Panc1 (cell line): ENCODE measurements around the gene CTXN1. TPM values are rescaled to one million over a fixed set of nuclear protein-coding genes. Genes with fewer than 3 reads are reported as not detected.

Experiments
- ATAC-seq: fragments of 200-7000 bp; cut with Tn5 transposase; 2 replicates; pipeline ENCODE4 v1.9.1; 2020; ENCODE audit warnings: mild to moderate bottlenecking, moderate library complexity
- BruUV-seq: library from RNA; stranded (reverse); fragments of 400-500 nt; replicated peaks from 2 replicates; lab custom pipeline; 2021; lab: Mats Ljungman, UMichigan
- CTCF ChIA-PET: fragments of 300-600 bp; sonication (Branson Sonifier 250); formaldehyde crosslinking; loops from one replicate; lab custom pipeline; 2022; ENCODE audit warnings: antibody characterized with exemption; lab: Charles Lee
- POLR2A ChIA-PET: fragments of 300-600 bp; sonication (Branson Sonifier 250); formaldehyde crosslinking; loops from one replicate; lab custom pipeline; 2022; ENCODE audit warnings: antibody characterized with exemption; lab: Charles Lee
- DNase-seq: peaks from one replicate; pipeline ENCODE4 v3.0.0-alpha.2; 2010; ENCODE audit warnings: low read depth, low spot score
- H3K27ac ChIP-seq: 2 replicates; pipeline ENCODE4 v1.5.1; 2011; ENCODE audit warnings: mild to moderate bottlenecking, low read length, inconsistent platforms
- H3K27me3 ChIP-seq: fragments of 200-500 bp; sonication (Bioruptor generic); 2 replicates; pipeline ENCODE4 v1.6.0; 2014; ENCODE audit warnings: low read length, inconsistent platforms; ENCODE audit not compliant: control insufficient read depth, insufficient read depth
- H3K36me3 ChIP-seq: fragments of 200-500 bp; sonication (Bioruptor generic); 2 replicates; pipeline ENCODE4 v1.5.1; 2014; ENCODE audit warnings: inconsistent platforms, mild to moderate bottlenecking, low read length, moderate library complexity; ENCODE audit not compliant: control insufficient read depth, insufficient read depth
- H3K4me1 ChIP-seq: 2 replicates; pipeline ENCODE4 v1.5.1; 2011; ENCODE audit warnings: inconsistent platforms, mild to moderate bottlenecking, low read length, moderate library complexity; ENCODE audit not compliant: control insufficient read depth, insufficient read depth
- H3K4me3 ChIP-seq, 2 experiments: 2 replicates each; pipeline ENCODE4 v1.5.1; 2011 to 2012; ENCODE audit warnings: low read depth in 2 of 2, low read length in 2 of 2, mild to moderate bottlenecking in 2 of 2, inconsistent platforms in 1 of 2, moderate library complexity in 1 of 2
- H3K9me3 ChIP-seq: fragments of 200-500 bp; sonication (Bioruptor generic); 2 replicates; pipeline ENCODE4 v1.5.1; 2014; ENCODE audit warnings: low read depth, mild to moderate bottlenecking, inconsistent platforms, low read length, moderate library complexity; ENCODE audit not compliant: control insufficient read depth, insufficient read depth
- CTCF ChIP-seq: fragments of 450-650 bp; IDR thresholded peaks from 2 replicates; pipeline ENCODE4 v1.5.1; 2017; ENCODE audit warnings: mild to moderate bottlenecking
- POLR2AphosphoS5 ChIP-seq: IDR thresholded peaks from 2 replicates; pipeline ENCODE4 v1.6.1; 2012; ENCODE audit warnings: mild to moderate bottlenecking, low read depth, low read length, moderate library complexity
- REST ChIP-seq, 2 experiments: IDR thresholded peaks; 2 replicates each; pipeline ENCODE4 v1.6.1; 2011 to 2012; ENCODE audit warnings: low read depth in 2 of 2, control low read depth in 1 of 2, low read length in 1 of 2, mild to moderate bottlenecking in 1 of 2, moderate library complexity in 1 of 2; ENCODE audit not compliant: insufficient read depth in 1 of 2
- SIN3A ChIP-seq: IDR thresholded peaks from 2 replicates; pipeline ENCODE4 v1.6.1; 2012; ENCODE audit warnings: low read depth, mild to moderate bottlenecking, low read length, moderate library complexity, borderline replicate concordance; ENCODE audit not compliant: insufficient read depth
- TCF7L2 ChIP-seq: IDR thresholded peaks from 2 replicates; pipeline ENCODE4 v1.6.1; 2011; ENCODE audit warnings: mild to moderate bottlenecking, low read depth, low read length, inconsistent platforms
- in situ Hi-C: cut with HindIII; loops from 2 replicates; pipeline ENCODE4 v1.10.0; 2016; ENCODE audit warnings: low sequenced_read_pairs, low pct_unique_long_range_greater_than_20kb
- intact Hi-C: fragments of 100-400 bp; cut with micrococcal nuclease; formaldehyde crosslinking; loops from one replicate; pipeline ENCODE4 v1.10.0; 2022; ENCODE audit not compliant: unreplicated experiment
- total RNA-seq: library from RNA; stranded (reverse); gene quantifications from one replicate; pipeline ENCODE4 v1.2.1, GENCODE V29; 2021; ENCODE audit not compliant: unreplicated experiment

CTXN1 gene
- total RNA-seq, 1 experiment from 2014 or later, result 89.4 TPM

DNA sequence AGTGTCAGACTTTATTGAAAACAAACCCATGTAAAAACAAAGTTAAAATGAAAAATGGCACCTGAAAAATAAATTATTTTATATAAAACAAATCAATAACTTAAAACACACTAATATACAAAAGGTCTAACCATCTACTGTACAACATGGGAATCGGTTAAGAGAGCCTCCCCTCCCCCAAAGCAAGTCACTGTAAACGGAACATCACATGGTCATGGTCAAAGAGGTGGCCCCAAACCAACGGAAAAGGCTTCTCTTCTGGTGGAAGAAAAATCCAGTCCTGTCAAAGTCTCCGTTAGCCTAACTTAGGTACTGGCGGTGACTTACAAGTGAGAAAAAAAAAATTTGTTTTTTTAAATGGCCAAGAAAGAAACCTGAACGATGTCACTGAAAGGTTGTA lies 33.3 kb upstream of the CTXN1 start:
- ATAC-seq (no peak), DNase-seq (no peak)
- BruUV-seq, result no TSS peak
- Histone ChIP-seq H3K36me3 (no peaks in the 10 kb centered on the region; the same call in 1 of the 2 replicates), H3K27ac (no peak overlapping the region), H3K9me3 (no peaks in the 10 kb centered on the region), H3K27me3 (no peaks in the 10 kb centered on the region), H3K4me3 (no peak overlapping the region), H3K4me1 (no peaks in the 10 kb centered on the region)
- in situ Hi-C loops (no loop called here), intact Hi-C loops (no loop called here)
- ChIA-PET CTCF (no interaction called here), POLR2A (no interaction called here)
- TF ChIP-seq SIN3A (no peak), REST (IDR thresholded peaks at IDR 0.05; ENCODE audit: insufficient read depth in 1 of 2, low read depth in 2 of 2, low read length in 1 of 2) (no peak), CTCF (no peak), POLR2AphosphoS5 (no peak), TCF7L2 (no peak)

- no peak for DNase-seq
- TF ChIP-seq SIN3A, result no peak
- TF ChIP-seq TCF7L2, result no peak
- no peak for TF ChIP-seq CTCF
- TF ChIP-seq REST (IDR thresholded peaks at IDR 0.05; ENCODE audit: insufficient read depth in 1 of 2, low read depth in 2 of 2, low read length in 1 of 2), result no peak
- TF ChIP-seq POLR2AphosphoS5, result no peak
- BruUV-seq, result no TSS peak
- intact Hi-C loops (no loop called here), in situ Hi-C loops (no loop called here)
- Histone ChIP-seq H3K36me3 (no peaks in the 10 kb centered on the region; the same call in 1 of the 2 replicates), H3K27ac (no peak overlapping the region), H3K4me3 (no peak overlapping the region), H3K9me3 (no peaks in the 10 kb centered on the region), H3K4me1 (peaks cover 3% of the 10 kb centered on the region; the same call in 1 of the 2 replicates), H3K27me3 (no peaks in the 10 kb centered on the region)
- ChIA-PET CTCF (no interaction called here), POLR2A (no interaction called here)
- ATAC-seq, result no peak
Observed at GRCh38 chr19:7955696-7956095, 29.8 kb upstream of the CTXN1 start.
